ENCODE results near the gene SMC3. TPM values are rescaled to one million over a fixed set of nuclear protein-coding genes. Genes with fewer than 3 reads are reported as not detected.
"Not testable (repeated sequence)": the region's sequence is repeated elsewhere in the genome, so short reads cannot be mapped to it uniquely, and the experiment has no call there.

SMC3 gene
- total RNA-seq, 6 experiments from 2014 or later = 9.9 to 14.0 (median 11.9) TPM

DNA sequence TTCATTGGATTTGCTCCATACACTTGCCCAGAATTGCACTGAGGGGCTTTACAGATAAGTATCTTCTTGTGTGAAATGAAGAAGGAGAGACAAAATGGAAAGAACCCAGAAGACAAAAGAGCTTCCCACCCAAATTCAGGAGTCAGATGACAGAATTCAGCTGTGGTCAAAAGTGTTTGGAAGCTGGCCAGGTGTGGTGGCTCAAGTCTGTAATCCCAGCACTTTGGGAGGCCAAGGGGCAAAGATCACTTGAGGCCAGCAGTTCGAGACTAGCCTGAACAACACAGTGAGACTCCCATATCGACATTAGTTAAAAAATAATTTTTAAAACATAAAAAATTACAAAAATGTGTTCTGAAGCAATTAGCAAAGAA, 42.6 kb upstream of the SMC3 start:
- DNase-seq (peak in 1 of 3 donors; percentile 12), ATAC-seq (no peak)
- Histone ChIP-seq H3K9me3 (no peaks in the 10 kb centered on the region), H3K27ac (no peak overlapping the region), H3K4me3 (no peak overlapping the region), H3K4me1 (peaks cover 0 to 8% (median 0%) of the 10 kb centered on the region in 4 donors), H3K27me3 (no peaks in the 10 kb centered on the region), H3K36me3 (no peaks in the 10 kb centered on the region)
- TF ChIP-seq, protein P1, sequence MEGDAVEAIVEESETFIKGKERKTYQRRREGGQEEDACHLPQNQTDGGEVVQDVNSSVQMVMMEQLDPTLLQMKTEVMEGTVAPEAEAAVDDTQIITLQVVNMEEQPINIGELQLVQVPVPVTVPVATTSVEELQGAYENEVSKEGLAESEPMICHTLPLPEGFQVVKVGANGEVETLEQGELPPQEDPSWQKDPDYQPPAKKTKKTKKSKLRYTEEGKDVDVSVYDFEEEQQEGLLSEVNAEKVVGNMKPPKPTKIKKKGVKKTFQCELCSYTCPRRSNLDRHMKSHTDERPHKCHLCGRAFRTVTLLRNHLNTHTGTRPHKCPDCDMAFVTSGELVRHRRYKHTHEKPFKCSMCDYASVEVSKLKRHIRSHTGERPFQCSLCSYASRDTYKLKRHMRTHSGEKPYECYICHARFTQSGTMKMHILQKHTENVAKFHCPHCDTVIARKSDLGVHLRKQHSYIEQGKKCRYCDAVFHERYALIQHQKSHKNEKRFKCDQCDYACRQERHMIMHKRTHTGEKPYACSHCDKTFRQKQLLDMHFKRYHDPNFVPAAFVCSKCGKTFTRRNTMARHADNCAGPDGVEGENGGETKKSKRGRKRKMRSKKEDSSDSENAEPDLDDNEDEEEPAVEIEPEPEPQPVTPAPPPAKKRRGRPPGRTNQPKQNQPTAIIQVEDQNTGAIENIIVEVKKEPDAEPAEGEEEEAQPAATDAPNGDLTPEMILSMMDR (IDR thresholded peaks at IDR 0.05) = no peak
- no peak for TF ChIP-seq POLR2A (IDR thresholded peaks at IDR 0.05)
- intact Hi-C loops (cut with DNase I) = no loop called here
- WGBS (ENCODE audit: insufficient coverage, low coverage, low lambda C conversion rate, missing lambda C conversion rate) = 44% methylated on average over 2 of the region's 2 CpGs

- Histone ChIP-seq H3K27me3 (no peaks in the 10 kb centered on the region), H3K36me3 (no peaks in the 10 kb centered on the region), H3K9me3 (no peaks in the 10 kb centered on the region), H3K4me1 (peaks cover 0 to 8% (median 0%) of the 10 kb centered on the region in 4 donors), H3K27ac (no peak overlapping the region), H3K4me3 (no peak overlapping the region)
- WGBS (ENCODE audit: insufficient coverage, low coverage, low lambda C conversion rate, missing lambda C conversion rate) = 64% methylated on average over 8 of the region's 9 CpGs
- intact Hi-C loops (cut with DNase I) = no loop called here
- DNase-seq (peak in 1 of 3 donors; percentile 40), ATAC-seq (peak in 2 of 4 donors; percentile 6 to 17)
- TF ChIP-seq, protein P1 (IDR thresholded peaks at IDR 0.05) = no peak
- no peak for TF ChIP-seq POLR2A (IDR thresholded peaks at IDR 0.05)
Measured at GRCh38 chr10:110525349-110526260, 41.9 kb upstream of the SMC3 start.

GRCh38 chr10:110527731-110528171, 39.7 kb upstream of the SMC3 start:
- TF ChIP-seq, protein P1 (IDR thresholded peaks at IDR 0.05) = no peak
- no peak for TF ChIP-seq POLR2A (IDR thresholded peaks at IDR 0.05)
- peak in 3 of 4 donors; percentile 15 to 41 (median 24) for ATAC-seq

DNA sequence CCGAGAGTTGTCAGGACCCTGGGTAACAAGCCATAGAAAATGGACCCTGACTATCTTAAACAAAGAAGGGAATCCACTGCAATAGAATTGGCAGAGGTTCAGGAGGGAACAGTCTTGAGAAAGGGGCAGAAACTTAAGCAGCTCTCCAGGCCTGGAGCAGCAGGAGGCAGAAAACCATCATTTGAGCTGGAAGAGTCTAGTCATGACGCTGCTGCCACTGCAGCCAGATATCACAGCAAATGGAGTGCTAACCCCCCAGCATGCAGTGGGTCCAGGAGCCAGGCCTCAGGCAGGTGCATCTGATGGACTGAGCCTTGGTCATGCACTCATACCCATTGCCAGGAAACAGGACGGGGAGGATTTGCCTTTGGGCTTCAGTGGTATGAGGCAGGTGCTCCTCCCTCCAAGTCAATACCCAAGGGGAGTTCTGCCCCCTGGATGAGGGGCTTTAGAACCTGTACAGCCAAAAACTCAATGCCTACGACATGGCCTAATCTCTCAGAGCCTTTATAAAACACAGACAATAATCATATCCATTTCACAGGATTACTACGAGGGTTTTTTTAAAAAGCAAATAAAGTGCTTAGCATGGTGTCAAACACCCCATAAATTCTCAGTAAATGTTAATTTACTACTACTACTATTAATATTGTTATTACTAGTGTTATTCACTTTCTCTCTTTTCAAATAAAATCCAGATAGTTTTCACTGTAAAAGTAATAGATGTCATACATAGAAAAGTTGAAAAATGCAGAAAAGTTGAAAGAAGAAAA, 39.1 kb upstream of the SMC3 start:
- Histone ChIP-seq H3K4me3 (no peak overlapping the region), H3K27ac (no peak overlapping the region), H3K9me3 (no peaks in the 10 kb centered on the region), H3K36me3 (no peaks in the 10 kb centered on the region), H3K27me3 (no peaks in the 10 kb centered on the region), H3K4me1 (no peaks in the 10 kb centered on the region)
- no peak for ATAC-seq
- TF ChIP-seq, protein P1 (IDR thresholded peaks at IDR 0.05) = no peak
- TF ChIP-seq POLR2A (IDR thresholded peaks at IDR 0.05) = no peak
- intact Hi-C loops (cut with DNase I) = no loop called here
- 69% methylated on average over 3 of the region's 5 CpGs for WGBS (ENCODE audit: insufficient coverage, low coverage, low lambda C conversion rate, missing lambda C conversion rate)
- DNase-seq = peak in 1 of 3 donors; percentile 23

More at GRCh38 chr10:110527731-110528171, 39.7 kb upstream of the SMC3 start:
- intact Hi-C loops (cut with DNase I) = no loop called here
- Histone ChIP-seq H3K9me3 (no peaks in the 10 kb centered on the region), H3K4me3 (no peak overlapping the region), H3K36me3 (no peaks in the 10 kb centered on the region), H3K27ac (no peak overlapping the region), H3K27me3 (no peaks in the 10 kb centered on the region), H3K4me1 (no peaks in the 10 kb centered on the region)
- peak in 1 of 3 donors; percentile 19 for DNase-seq
- 62% methylated on average over 4 of the region's 9 CpGs for WGBS (ENCODE audit: insufficient coverage, low coverage, low lambda C conversion rate, missing lambda C conversion rate)

DNA sequence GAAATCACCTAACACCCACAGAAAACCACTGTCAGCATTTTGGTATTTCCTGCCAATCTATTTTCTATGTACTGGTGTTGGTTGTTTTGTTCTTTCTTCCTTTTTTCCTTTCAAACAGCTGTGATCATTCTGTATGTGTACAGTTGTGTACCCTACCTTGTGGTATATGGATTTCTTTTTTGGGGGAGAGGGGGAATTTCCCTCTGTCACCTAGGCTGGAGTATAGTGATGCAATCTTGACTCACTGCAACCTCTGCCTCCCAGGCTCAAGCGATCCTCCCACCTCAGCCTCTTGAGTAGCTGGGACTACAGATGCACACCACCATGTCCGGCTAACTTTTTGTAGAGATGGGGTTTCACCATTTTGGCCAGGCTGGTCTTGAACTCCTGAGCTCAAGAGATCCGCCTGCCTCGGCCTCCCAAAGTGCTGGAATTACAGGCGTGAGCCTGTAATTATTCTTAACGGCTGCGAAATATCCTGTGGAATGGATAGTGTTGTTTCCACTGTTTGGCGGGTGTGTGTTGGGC, 38.4 kb upstream of the SMC3 start:
- H3K27ac ChIP-seq; ATAC-seq; H3K27me3 ChIP-seq; H3K9me3 ChIP-seq; H3K4me1 ChIP-seq; intact Hi-C loops (cut with DNase I); H3K4me3 ChIP-seq; H3K36me3 ChIP-seq: not testable (repeated sequence)
- 81% methylated on average over 7 of the region's 8 CpGs for WGBS (ENCODE audit: insufficient coverage, low coverage, low lambda C conversion rate, missing lambda C conversion rate)
- peak in 1 of 3 donors; percentile 5 for DNase-seq

Data from right lobe of liver (tissue), 6 donors.